ENCODE results near the gene KDF1. TPM values are rescaled to one million over a fixed set of nuclear protein-coding genes. Genes with fewer than 3 reads are reported as not detected.

Gene KDF1
- total and polyA plus RNA-seq, 8 donors, result 7.2 to 13.7 (median 9.2) TPM

DNA sequence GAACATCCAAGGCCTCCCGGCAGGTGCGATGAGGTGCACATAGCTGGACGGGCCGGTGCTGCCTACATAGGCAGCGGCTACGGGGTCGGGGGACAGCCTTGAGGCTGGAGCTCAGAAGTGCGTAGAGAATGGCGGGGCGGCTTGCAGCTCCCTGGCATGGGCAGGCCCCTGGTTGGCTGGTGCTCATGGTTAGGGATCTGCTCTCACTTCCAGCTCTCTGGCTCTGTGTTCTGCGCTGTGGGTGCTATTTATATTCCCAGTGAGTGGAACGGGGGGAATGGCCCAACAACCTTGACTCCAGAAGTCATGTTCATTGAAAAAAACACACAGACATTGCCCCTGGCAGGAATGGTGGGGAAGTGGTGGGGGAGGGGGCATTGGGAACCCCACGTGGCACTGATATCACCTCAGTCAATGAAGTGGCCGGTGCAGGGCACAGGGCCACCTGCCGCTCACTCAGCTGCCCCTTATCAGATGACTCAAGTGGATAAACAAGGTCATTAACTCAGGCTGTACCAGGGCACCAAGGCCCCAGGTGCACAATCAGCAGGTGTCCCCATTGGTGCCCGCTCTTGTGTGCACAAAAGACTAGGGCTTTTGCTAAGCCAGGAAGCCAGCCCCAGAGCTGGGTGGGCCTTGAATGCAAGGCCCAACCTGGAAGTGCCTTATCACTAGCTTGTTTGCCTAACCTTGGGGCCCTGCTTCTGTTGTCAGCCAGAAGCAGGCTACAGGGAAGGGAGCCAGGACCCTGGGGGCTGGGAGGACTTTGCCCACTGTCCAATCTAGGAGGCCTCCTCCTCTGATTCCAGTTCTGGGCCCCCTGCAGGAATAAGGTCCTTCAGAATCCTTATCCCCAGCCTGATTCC is 46.3 kb downstream of the KDF1 start, which contains the start of gene NR0B2:
NR0B2 (minus strand) TSS at position 222 of the 866 bp plus-strand sequence; CDS start at position 187, 35 bp downstream.
- no peaks in the 10 kb centered on the region for H3K27me3 ChIP-seq
- intact Hi-C loops (cut with DNase I), result no loop called here
- peak; percentile 88 to 99 (median 98) for DNase-seq
- peak within 1 kb of the TSS; percentile 27 to 76 (median 64) for H3K4me3 ChIP-seq
- peak; percentile 81 to 87 (median 84) for ATAC-seq
- FAIRE-seq, result no peak
- WGBS, 2 donors, result 5 to 12% methylated on average over 15 to 16 of the region's 16 CpGs
- H3K36me3 ChIP-seq, result no peaks in the 10 kb centered on the region
- H3K9me3 ChIP-seq, result no peaks in the 10 kb centered on the region
- TF ChIP-seq, protein P1, sequence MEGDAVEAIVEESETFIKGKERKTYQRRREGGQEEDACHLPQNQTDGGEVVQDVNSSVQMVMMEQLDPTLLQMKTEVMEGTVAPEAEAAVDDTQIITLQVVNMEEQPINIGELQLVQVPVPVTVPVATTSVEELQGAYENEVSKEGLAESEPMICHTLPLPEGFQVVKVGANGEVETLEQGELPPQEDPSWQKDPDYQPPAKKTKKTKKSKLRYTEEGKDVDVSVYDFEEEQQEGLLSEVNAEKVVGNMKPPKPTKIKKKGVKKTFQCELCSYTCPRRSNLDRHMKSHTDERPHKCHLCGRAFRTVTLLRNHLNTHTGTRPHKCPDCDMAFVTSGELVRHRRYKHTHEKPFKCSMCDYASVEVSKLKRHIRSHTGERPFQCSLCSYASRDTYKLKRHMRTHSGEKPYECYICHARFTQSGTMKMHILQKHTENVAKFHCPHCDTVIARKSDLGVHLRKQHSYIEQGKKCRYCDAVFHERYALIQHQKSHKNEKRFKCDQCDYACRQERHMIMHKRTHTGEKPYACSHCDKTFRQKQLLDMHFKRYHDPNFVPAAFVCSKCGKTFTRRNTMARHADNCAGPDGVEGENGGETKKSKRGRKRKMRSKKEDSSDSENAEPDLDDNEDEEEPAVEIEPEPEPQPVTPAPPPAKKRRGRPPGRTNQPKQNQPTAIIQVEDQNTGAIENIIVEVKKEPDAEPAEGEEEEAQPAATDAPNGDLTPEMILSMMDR (IDR thresholded peaks at IDR 0.05), result no peak
- H3K27ac ChIP-seq, result peak within 1 kb of the TSS; percentile 90 to 97 (median 96)
- H3K4me1 ChIP-seq, result peaks cover 17 to 36% (median 20%) of the 10 kb centered on the region in 3 donors

DNA sequence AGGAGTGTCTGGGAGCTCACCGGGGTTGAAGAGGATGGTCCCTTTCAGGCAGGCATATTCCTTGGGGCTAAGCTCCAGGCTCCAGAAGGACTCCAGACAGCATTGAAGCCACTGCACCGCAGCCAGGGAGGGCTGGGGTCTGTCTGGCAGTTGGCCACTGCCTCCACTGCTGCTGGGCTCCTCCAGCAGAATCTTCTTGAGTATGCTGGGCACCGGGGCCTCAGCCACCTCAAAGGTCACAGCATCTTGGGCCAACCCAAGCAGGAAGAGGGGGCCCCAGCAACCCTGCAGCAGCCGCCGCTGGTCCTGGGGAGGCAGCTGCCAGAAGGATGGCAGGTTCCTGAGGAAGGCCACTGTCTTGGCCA is 46.9 kb downstream of the KDF1 start:
- WGBS, 2 donors, result 6 to 9% methylated on average over 5 of the region's 5 CpGs
- ATAC-seq (peak in 3 of 4 donors; percentile 0 to 5 (median 1)), FAIRE-seq (no peak)

DNA sequence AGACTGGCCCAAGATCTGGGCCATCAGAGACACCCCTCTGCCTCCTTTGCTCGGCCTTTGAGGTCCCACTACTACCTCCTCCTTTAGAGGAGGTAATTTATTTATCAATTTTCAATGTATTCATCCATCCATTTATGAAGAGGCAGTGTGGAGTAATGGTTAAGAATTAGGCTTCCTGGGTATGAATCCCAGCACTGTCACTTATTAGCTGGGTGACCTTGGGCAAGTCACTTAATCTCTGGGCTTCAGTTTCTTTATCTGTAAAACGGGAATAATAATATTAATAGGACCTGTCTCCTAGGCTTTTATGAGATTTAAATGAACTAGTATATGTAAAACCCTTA is 48.1 kb downstream of the KDF1 start:
- Histone ChIP-seq H3K36me3 (no peaks in the 10 kb centered on the region), H3K4me1 (peaks cover 17 to 36% (median 20%) of the 10 kb centered on the region in 3 donors), H3K4me3 (peak overlapping the region; percentile 27 to 76 (median 64)), H3K27me3 (no peaks in the 10 kb centered on the region), H3K9me3 (no peaks in the 10 kb centered on the region), H3K27ac (peak overlapping the region in 3 of 4 donors; percentile 95 to 97 (median 96))
- FAIRE-seq, result no peak
- DNase-seq, result no peak
- WGBS, 2 donors, result 8 to 20% methylated on average over 2 of the region's 2 CpGs
- intact Hi-C loops (cut with DNase I), result no loop called here
- ATAC-seq, result no peak
- TF ChIP-seq, protein P1 (IDR thresholded peaks at IDR 0.05), result no peak

More for the DNA sequence above, 46.9 kb downstream of the KDF1 start:
- no peak for DNase-seq
- Histone ChIP-seq H3K27me3 (no peaks in the 10 kb centered on the region), H3K9me3 (no peaks in the 10 kb centered on the region), H3K27ac (peak overlapping the region; percentile 90 to 97 (median 96)), H3K4me3 (peak overlapping the region; percentile 27 to 76 (median 64)), H3K36me3 (no peaks in the 10 kb centered on the region), H3K4me1 (peaks cover 17 to 36% (median 20%) of the 10 kb centered on the region in 3 donors)
- intact Hi-C loops (cut with DNase I), result no loop called here
- TF ChIP-seq, protein P1 (IDR thresholded peaks at IDR 0.05), result no peak

DNA sequence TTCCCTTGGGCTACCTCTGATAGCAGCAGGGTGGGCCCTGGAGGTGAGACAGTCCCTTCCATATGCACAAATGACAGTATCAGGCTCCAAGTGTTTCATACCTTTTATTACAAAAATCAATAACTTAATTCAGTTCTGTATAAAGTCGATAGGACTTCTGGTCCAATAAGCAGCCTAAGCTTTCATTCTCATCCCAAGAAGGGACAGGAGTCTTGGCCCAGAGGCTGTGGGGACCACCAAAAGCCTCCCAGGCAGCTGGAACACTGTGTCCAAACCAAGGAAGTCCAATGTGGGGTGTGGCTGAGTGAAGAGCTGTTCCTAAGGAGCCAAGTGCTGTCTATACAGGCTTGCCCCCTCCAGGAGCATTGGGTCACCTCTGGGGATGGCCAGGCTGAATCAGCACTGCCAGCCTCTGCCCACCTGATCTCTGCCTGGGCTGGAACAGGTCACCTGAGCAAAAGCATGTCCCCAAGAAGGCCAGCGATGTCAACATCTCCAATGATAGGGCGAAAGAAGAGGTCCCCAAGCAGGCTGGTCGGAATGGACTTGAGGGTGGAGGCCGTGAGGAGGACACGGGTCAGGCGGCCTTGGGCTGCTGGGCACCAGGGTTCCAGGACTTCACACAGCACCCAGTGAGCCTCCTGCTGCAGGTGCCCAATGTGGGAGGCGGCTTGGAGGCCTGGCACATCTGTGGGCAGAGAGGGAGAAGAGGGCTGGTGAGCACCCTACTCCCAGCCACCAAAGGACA is 48.7 kb downstream of the KDF1 start:
- intact Hi-C loops (cut with DNase I), result no loop called here
- FAIRE-seq, result no peak
- peak overlapping the region in 2 of 4 donors; percentile 48 to 97 for H3K27ac ChIP-seq
- WGBS, 2 donors, result 14 to 25% methylated on average over 8 of the region's 8 CpGs
- peaks cover 17 to 33% (median 18%) of the 10 kb centered on the region in 3 donors for H3K4me1 ChIP-seq
- DNase-seq, result peak in 2 of 6 donors; percentile 50 to 67
- no peaks in the 10 kb centered on the region for H3K9me3 ChIP-seq
- H3K4me3 ChIP-seq, result peak overlapping the region; percentile 27 to 76 (median 64)
- no peak for ATAC-seq
- TF ChIP-seq, protein P1 (IDR thresholded peaks at IDR 0.05), result no peak
- no peaks in the 10 kb centered on the region for H3K36me3 ChIP-seq
- H3K27me3 ChIP-seq, result no peaks in the 10 kb centered on the region

All from pancreas (tissue), 10 donors.